SK-N-DZ (cell line): ENCODE results near the gene GRIN2D.

ENCODE experiments used
- DNase-seq: peaks from one replicate; pipeline ENCODE4 v3.0.0-alpha.2; 2015; ENCODE audit warnings: low spot score

GRIN2D gene

GRCh38 chr19:48397263-48398101, 4.0 kb downstream of the GRIN2D start:
- no peak for DNase-seq

GRCh38 chr19:48398102-48398374, 4.6 kb downstream of the GRIN2D start:
- no peak for DNase-seq

- DNase-seq = peak; percentile 63
Measured at GRCh38 chr19:48398375-48399235, 5.1 kb downstream of the GRIN2D start.

- peak; percentile 62 for DNase-seq
Measured at GRCh38 chr19:48400018-48400742, 6.7 kb downstream of the GRIN2D start.

GRCh38 chr19:48401287-48401686, 7.8 kb downstream of the GRIN2D start:
- no peak for DNase-seq

- peak; percentile 53 for DNase-seq
Measured at GRCh38 chr19:48403606-48404005, 10.1 kb downstream of the GRIN2D start.

- DNase-seq = no peak
Measured at GRCh38 chr19:48405010-48405659, 11.7 kb downstream of the GRIN2D start.

GRCh38 chr19:48405850-48406249, 12.4 kb downstream of the GRIN2D start:
- DNase-seq = no peak

- DNase-seq = no peak
Measured at GRCh38 chr19:48413879-48414587, 20.6 kb downstream of the GRIN2D start.

- DNase-seq = no peak
Measured at GRCh38 chr19:48415395-48415794, 21.9 kb downstream of the GRIN2D start.

GRCh38 chr19:48415806-48416221, 22.3 kb downstream of the GRIN2D start:
- no peak for DNase-seq

GRCh38 chr19:48417421-48417820, 24.0 kb downstream of the GRIN2D start:
- no peak for DNase-seq

GRCh38 chr19:48418317-48419064, 25.0 kb downstream of the GRIN2D start:
- DNase-seq = no peak

- DNase-seq = peak; percentile 81
Measured at GRCh38 chr19:48419158-48419920, 25.9 kb downstream of the GRIN2D start.

GRCh38 chr19:48421548-48421947, 28.1 kb downstream of the GRIN2D start:
- no peak for DNase-seq

- no peak for DNase-seq
Measured at GRCh38 chr19:48424694-48425219, 31.3 kb downstream of the GRIN2D start.

- DNase-seq = no peak
Measured at GRCh38 chr19:48428670-48429069, 35.2 kb downstream of the GRIN2D start.

- no peak for DNase-seq
Measured at GRCh38 chr19:48433337-48433736, 39.9 kb downstream of the GRIN2D start.

- no peak for DNase-seq
Measured at GRCh38 chr19:48436586-48436985, 43.1 kb downstream of the GRIN2D start.
